Skeletal muscle tissue (tissue), 4 donors: ENCODE data around the gene KRTAP3-2. TPM values are rescaled to one million over a fixed set of nuclear protein-coding genes. Genes with fewer than 3 reads are reported as not detected.

ENCODE experiments used
- H3K27ac ChIP-seq: one replicate; pipeline ENCODE4 v1.7.0; 2013; ENCODE audit warnings: mild to moderate bottlenecking, low read depth, low read length, inconsistent platforms
- H3K27me3 ChIP-seq, 3 donors: one replicate each; pipeline ENCODE4 v1.7.0; 2013; ENCODE audit warnings: low read length in 3 of 3; ENCODE audit not compliant: control insufficient read depth in 3 of 3, insufficient read depth in 3 of 3
- H3K36me3 ChIP-seq, 3 donors: one replicate each; pipeline ENCODE4 v1.7.0; 2013; ENCODE audit warnings: low read length in 3 of 3; ENCODE audit not compliant: control insufficient read depth in 3 of 3, insufficient read depth in 3 of 3
- H3K4me1 ChIP-seq, 3 donors: one replicate each; pipeline ENCODE4 v1.7.0; 2013; ENCODE audit warnings: low read length in 3 of 3, mild to moderate bottlenecking in 3 of 3; ENCODE audit not compliant: control insufficient read depth in 3 of 3, insufficient read depth in 3 of 3
- H3K4me3 ChIP-seq, 3 donors: one replicate each; pipeline ENCODE4 v1.7.0; 2013; ENCODE audit warnings: low read length in 3 of 3
- H3K9ac ChIP-seq, 3 donors: one replicate each; pipeline ENCODE4 v1.7.0; 2013; ENCODE audit warnings: low read length in 3 of 3, mild to moderate bottlenecking in 3 of 3, moderate library complexity in 2 of 3, low read depth in 1 of 3
- H3K9me3 ChIP-seq, 3 donors: one replicate each; pipeline ENCODE4 v1.7.0; 2013; ENCODE audit warnings: low read length in 3 of 3; ENCODE audit not compliant: control insufficient read depth in 3 of 3
- total RNA-seq: library from RNA; depleted of rRNA; stranded (reverse); fragments of >200 nt; gene quantifications from one replicate; pipeline ENCODE4 v1.2.3, GENCODE V29; 2014
- donor health status: Osteomylitis.

Gene KRTAP3-2
- total RNA-seq, 1 donor from 2014 or later, result not detected

DNA sequence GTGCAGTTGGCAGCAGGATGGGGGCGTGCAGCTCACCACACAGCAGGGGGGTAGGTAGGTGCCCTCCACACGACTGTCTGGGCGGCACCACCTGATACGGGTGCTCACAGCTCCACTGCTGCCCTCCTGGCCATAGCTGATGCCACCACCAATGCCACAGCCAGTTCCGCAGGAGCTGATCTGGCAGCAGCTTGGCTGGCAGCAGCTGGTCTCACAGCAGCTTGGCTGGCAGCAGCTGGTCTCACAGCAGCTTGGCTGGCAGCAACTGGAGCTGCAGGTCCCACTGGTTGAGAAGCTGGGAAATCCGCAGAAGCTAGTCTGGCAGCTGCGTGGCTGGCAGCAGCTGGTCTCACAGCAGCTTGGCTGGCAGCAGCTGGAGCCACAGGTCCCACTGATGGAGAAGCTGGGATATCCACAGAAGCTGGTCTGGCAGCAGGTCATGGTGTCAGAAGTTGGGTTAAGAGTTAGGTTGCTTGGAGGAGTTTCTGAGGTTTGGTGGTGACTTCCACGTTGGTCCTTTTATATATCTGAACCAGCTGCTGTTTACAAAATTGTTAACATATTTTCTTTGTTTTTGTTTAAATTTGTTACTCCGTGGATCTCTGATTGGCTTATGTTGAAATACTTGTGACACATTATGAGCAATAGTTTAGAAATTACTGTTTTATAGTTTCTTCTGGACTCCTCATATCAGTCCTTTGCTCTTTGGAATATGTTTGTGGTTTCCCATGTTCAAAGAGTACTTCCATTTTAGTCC, 27.2 kb upstream of the KRTAP3-2 start, which contains the start of gene KRTAP1-5:
KRTAP1-5 (minus strand) TSS at position 494 of the 757 bp plus-strand sequence; CDS start at position 441, 53 bp downstream.
- Histone ChIP-seq H3K4me1 (no peaks in the 10 kb centered on the region), H3K27ac (no peak within 1 kb of the TSS), H3K27me3 (peaks cover 11 to 23% (median 18%) of the 10 kb centered on the region in 3 donors), H3K36me3 (no peaks in the 10 kb centered on the region), H3K4me3 (no peak within 1 kb of the TSS), H3K9ac (no peak within 1 kb of the TSS), H3K9me3 (no peaks in the 10 kb centered on the region)

GRCh38 chr17:41024697-41025096, 25.0 kb upstream of the KRTAP3-2 start:
- H3K27me3 ChIP-seq, result peaks cover 11 to 13% (median 12%) of the 10 kb centered on the region in 3 donors
- no peak overlapping the region for H3K27ac ChIP-seq
- H3K9ac ChIP-seq, result no peak overlapping the region
- no peaks in the 10 kb centered on the region for H3K36me3 ChIP-seq
- H3K9me3 ChIP-seq, result no peaks in the 10 kb centered on the region
- H3K4me3 ChIP-seq, result no peak overlapping the region
- no peaks in the 10 kb centered on the region for H3K4me1 ChIP-seq

- no peaks in the 10 kb centered on the region for H3K4me1 ChIP-seq
- H3K27me3 ChIP-seq, result peaks cover 0 to 2% (median 0%) of the 10 kb centered on the region in 3 donors
- H3K4me3 ChIP-seq, result no peak overlapping the region
- H3K9ac ChIP-seq, result no peak overlapping the region
- H3K27ac ChIP-seq, result no peak overlapping the region
- no peaks in the 10 kb centered on the region for H3K36me3 ChIP-seq
- H3K9me3 ChIP-seq, result no peaks in the 10 kb centered on the region
Observed at GRCh38 chr17:41020336-41020735, 20.6 kb upstream of the KRTAP3-2 start.

- Histone ChIP-seq H3K9me3 (no peaks in the 10 kb centered on the region), H3K4me3 (no peak overlapping the region), H3K27me3 (no peaks in the 10 kb centered on the region), H3K4me1 (no peaks in the 10 kb centered on the region), H3K36me3 (no peaks in the 10 kb centered on the region), H3K27ac (no peak overlapping the region), H3K9ac (no peak overlapping the region)
Observed at GRCh38 chr17:41019415-41019814, 19.7 kb upstream of the KRTAP3-2 start.

DNA sequence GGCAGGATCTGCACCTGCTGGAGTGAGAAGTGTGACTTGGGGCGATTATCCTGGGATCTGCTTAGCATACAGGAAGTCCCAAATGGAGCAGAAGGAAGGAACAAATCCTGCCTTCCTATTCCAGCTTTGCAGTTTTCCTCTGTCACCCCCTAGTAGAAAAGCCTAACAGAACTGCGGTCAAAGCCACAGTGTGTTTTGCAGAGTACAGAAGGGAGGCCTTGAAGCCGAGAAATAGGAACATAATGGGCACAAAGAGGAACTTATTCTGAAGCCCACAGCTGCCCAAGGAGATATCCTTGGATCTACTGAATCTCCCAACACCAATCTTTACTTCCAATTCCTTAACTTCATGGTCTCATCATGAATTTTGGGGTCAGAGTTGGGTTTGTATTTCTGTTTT, 18.8 kb upstream of the KRTAP3-2 start:
- H3K9ac ChIP-seq, result no peak overlapping the region
- H3K4me1 ChIP-seq, result no peaks in the 10 kb centered on the region
- no peak overlapping the region for H3K27ac ChIP-seq
- H3K9me3 ChIP-seq, result no peaks in the 10 kb centered on the region
- H3K4me3 ChIP-seq, result no peak overlapping the region
- H3K36me3 ChIP-seq, result no peaks in the 10 kb centered on the region
- no peaks in the 10 kb centered on the region for H3K27me3 ChIP-seq

DNA sequence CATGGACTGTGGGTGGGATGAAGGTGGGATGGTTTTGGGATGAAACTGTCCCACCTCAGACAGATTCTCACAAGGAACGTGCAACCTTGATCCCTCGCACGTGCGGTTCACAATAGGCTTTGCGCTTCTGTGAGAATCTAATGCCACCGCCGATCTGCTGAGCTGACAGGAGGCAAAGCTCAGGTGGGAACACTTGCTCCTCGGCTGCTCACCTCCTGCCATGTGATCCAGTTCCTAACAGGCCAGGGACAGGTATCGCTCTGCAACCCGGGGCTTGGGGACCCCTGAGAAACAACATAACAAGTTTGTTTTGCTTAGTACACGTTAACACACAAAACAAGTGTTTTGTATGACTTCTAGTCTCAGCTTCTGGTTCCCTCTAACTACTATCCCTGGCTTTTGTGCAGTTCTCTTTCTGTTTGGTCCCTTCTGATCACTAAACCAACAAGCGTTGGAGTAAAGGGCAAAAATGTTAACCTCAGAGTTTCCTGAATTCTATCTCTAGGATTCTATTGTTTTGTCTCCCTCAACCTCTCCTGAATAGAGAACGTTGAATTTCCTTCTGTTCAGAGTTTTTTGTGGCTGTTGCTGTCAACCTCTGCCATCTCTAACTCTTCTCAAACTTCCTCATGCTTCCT, 17.0 kb upstream of the KRTAP3-2 start:
- H3K9me3 ChIP-seq, result no peaks in the 10 kb centered on the region
- no peak overlapping the region for H3K27ac ChIP-seq
- H3K36me3 ChIP-seq, result no peaks in the 10 kb centered on the region
- no peak overlapping the region for H3K4me3 ChIP-seq
- peaks cover 0 to 6% (median 5%) of the 10 kb centered on the region in 3 donors for H3K4me1 ChIP-seq
- H3K9ac ChIP-seq, result no peak overlapping the region
- no peaks in the 10 kb centered on the region for H3K27me3 ChIP-seq

DNA sequence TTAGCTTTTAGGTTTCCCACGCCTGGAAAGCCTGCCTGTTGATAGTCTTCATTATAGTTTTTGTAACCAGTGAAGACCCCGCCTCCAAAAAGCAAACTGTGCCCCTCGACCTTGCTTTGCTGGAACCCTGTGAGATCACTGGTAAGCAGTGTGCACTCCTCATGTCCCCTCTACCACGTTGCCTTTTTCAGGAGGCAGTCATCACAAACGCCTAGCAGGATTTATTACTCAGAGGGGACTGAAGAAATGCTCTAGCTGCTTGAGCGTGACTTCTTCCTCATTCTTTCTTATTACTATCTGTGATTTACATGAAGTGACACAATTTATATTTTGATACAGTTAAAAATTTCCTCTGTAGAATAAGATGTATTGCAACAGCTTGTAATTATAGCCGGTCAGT, 15.7 kb upstream of the KRTAP3-2 start:
- Histone ChIP-seq H3K27ac (no peak overlapping the region), H3K9me3 (no peaks in the 10 kb centered on the region), H3K9ac (no peak overlapping the region), H3K4me3 (no peak overlapping the region), H3K27me3 (no peaks in the 10 kb centered on the region), H3K36me3 (no peaks in the 10 kb centered on the region), H3K4me1 (peaks cover 0 to 6% (median 5%) of the 10 kb centered on the region in 3 donors)

DNA sequence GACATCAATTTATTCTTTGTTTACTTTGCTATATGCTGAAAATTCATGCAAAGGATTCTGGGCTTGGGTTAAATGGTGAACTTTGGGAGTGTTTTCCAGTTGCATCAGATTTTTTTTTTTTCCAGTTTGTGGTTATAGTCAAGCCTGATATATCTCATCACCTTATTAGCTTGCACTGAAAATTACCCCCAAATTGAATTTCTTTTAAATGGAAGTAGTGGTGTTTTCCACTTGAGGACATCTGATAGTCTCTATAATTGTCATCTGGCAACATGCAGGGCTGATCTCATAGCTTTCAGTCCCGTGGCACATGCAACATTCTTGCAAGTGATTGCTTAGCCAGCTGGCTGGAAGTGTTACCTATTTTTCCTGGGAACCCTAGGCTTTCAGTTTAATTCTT, 13.9 kb upstream of the KRTAP3-2 start:
- Histone ChIP-seq H3K27ac (no peak overlapping the region), H3K4me3 (no peak overlapping the region), H3K27me3 (no peaks in the 10 kb centered on the region), H3K36me3 (no peaks in the 10 kb centered on the region), H3K4me1 (peaks cover 0 to 6% (median 5%) of the 10 kb centered on the region in 3 donors), H3K9ac (no peak overlapping the region), H3K9me3 (no peaks in the 10 kb centered on the region)

DNA sequence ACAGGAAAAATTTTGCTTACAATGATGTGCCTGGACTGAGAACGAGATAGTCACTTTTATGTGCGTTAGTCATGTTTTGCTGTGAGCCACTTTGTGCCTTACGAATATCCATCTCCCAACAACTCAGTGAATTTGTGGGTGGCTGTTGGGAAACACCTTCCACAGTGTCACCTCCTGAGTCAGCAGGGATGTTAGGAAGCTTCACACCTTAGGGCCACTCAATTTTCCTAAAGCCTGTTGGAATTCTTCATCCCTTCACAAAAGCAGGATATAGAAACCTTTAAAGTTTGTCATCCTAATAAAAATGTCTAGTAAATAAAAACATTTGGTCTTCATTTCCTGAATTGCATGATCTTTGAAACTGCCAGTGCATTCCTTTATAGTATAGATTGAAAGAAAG, 13.5 kb upstream of the KRTAP3-2 start:
- Histone ChIP-seq H3K9me3 (no peaks in the 10 kb centered on the region), H3K27me3 (no peaks in the 10 kb centered on the region), H3K4me3 (no peak overlapping the region), H3K36me3 (no peaks in the 10 kb centered on the region), H3K27ac (no peak overlapping the region), H3K4me1 (peaks cover 0 to 6% (median 5%) of the 10 kb centered on the region in 3 donors), H3K9ac (no peak overlapping the region)
